Measurements from ENCODE around the gene ERCC8.
"Not testable (repeated sequence)": the region's sequence is repeated elsewhere in the genome, so short reads cannot be mapped to it uniquely, and the experiment has no call there.

ERCC8 gene

GRCh38 chr5:60896991-60897390 lies 47.9 kb downstream of the ERCC8 start:
- DNase-seq: no peak

GRCh38 chr5:60893521-60893920 lies 51.3 kb downstream of the ERCC8 start:
- DNase-seq: no peak

- DNase-seq: no peak
Observed at GRCh38 chr5:60891667-60892066, 53.2 kb downstream of the ERCC8 start.

GRCh38 chr5:60888359-60889061 lies 56.4 kb downstream of the ERCC8 start:
- no peak for DNase-seq

GRCh38 chr5:60887746-60888145 lies 57.1 kb downstream of the ERCC8 start:
- DNase-seq: no peak

- DNase-seq: no peak
Observed at GRCh38 chr5:60887096-60887495, 57.8 kb downstream of the ERCC8 start.

GRCh38 chr5:60886158-60886557 lies 58.7 kb downstream of the ERCC8 start:
- DNase-seq: no peak

GRCh38 chr5:60883229-60883628 lies 61.6 kb downstream of the ERCC8 start:
- no peak for DNase-seq

GRCh38 chr5:60872892-60873291 lies 72.0 kb downstream of the ERCC8 start:
- no peak for DNase-seq

- no peak for DNase-seq
Observed at GRCh38 chr5:60870857-60871256, 74.0 kb downstream of the ERCC8 start.

- DNase-seq: not testable (repeated sequence)
Observed at GRCh38 chr5:60860572-60860971, 84.3 kb downstream of the ERCC8 start.

GRCh38 chr5:60856066-60856465 lies 88.8 kb downstream of the ERCC8 start:
- DNase-seq: no peak

GRCh38 chr5:60852940-60853339 lies 91.9 kb downstream of the ERCC8 start:
- DNase-seq: peak; percentile 82

- DNase-seq: no peak
Observed at GRCh38 chr5:60852317-60852716, 92.6 kb downstream of the ERCC8 start.

GRCh38 chr5:60851626-60852025 lies 93.2 kb downstream of the ERCC8 start:
- no peak for DNase-seq

GRCh38 chr5:60846298-60846697 lies 98.6 kb downstream of the ERCC8 start:
- DNase-seq: no peak

GRCh38 chr5:60843936-60844905 lies 100.6 kb downstream of the ERCC8 start, which contains the start of gene ELOVL7:
TSS of gene ELOVL7 (minus strand) at chr5:60844269. CDS start at chr5:60787397, 56,872 bp downstream.
- peak; percentile 92 for DNase-seq

- DNase-seq: peak; percentile 64
Observed at GRCh38 chr5:60843386-60843935, 101.4 kb downstream of the ERCC8 start.

- DNase-seq: no peak
Observed at GRCh38 chr5:60842871-60843385, 101.9 kb downstream of the ERCC8 start.

GRCh38 chr5:60841361-60841760 lies 103.5 kb downstream of the ERCC8 start:
- no peak for DNase-seq

- DNase-seq: no peak
Observed at GRCh38 chr5:60836131-60836530, 108.7 kb downstream of the ERCC8 start.

GRCh38 chr5:60835554-60835953 lies 109.3 kb downstream of the ERCC8 start:
- peak; percentile 4 for DNase-seq

GRCh38 chr5:60833520-60833919 lies 111.3 kb downstream of the ERCC8 start:
- no peak for DNase-seq

All from islet precursor cell (in vitro differentiated cells).